Fibroblast of lung (primary cell): ENCODE measurements around the gene WIPI1.

Experiments used
- EZH2 ChIP-seq: IDR thresholded peaks from 2 replicates; pipeline ENCODE4 v1.5.1; 2012; ENCODE audit warnings: low read length, control low read depth, mild to moderate bottlenecking; ENCODE audit errors: missing control alignments
- TF ChIP-seq, protein P1 (sequence below), 2 donors: IDR thresholded peaks in 1 of 2; conservative IDR thresholded peaks in 1 of 2; 1 replicate in 1 of 2; 2 replicates in 1 of 2; pipeline ENCODE4 v1.5.1; 2011 to 2012; ENCODE audit warnings: low read length in 2 of 2, control low read depth in 1 of 2, inconsistent platforms in 1 of 2, low read depth in 1 of 2, mild to moderate bottlenecking in 1 of 2

DNA sequence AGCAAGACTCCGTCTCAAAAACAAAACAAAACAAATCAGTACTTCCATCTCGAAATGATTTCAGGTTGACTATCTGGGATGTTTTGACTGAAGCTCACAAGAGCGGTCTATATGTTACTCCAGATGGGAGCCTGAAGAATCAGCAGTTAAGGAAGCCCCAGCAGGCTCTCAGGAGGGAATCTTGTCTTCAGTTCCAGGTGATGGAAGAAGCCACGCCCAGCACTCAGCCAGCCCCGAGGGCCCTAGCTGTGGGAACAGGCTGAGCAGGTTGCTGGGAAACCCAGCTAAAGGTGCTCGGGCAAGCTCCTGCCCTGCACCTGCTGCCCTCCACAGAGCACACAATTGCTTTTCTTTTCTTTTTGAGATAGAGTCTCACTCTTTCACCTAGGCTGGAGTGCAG is 32.4 kb downstream of the WIPI1 start:
- TF ChIP-seq, protein P1, sequence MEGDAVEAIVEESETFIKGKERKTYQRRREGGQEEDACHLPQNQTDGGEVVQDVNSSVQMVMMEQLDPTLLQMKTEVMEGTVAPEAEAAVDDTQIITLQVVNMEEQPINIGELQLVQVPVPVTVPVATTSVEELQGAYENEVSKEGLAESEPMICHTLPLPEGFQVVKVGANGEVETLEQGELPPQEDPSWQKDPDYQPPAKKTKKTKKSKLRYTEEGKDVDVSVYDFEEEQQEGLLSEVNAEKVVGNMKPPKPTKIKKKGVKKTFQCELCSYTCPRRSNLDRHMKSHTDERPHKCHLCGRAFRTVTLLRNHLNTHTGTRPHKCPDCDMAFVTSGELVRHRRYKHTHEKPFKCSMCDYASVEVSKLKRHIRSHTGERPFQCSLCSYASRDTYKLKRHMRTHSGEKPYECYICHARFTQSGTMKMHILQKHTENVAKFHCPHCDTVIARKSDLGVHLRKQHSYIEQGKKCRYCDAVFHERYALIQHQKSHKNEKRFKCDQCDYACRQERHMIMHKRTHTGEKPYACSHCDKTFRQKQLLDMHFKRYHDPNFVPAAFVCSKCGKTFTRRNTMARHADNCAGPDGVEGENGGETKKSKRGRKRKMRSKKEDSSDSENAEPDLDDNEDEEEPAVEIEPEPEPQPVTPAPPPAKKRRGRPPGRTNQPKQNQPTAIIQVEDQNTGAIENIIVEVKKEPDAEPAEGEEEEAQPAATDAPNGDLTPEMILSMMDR (conservative IDR thresholded peaks at IDR 0.05 in 1 of 2, IDR thresholded peaks at IDR 0.05 in 1 of 2; ENCODE audit: low read depth in 1 of 2, low read length in 2 of 2), result no peak
- no peak for TF ChIP-seq EZH2
